ENCODE data around the gene KIAA0408.
A peak's percentile ranks its signal among the peaks of the same experiment; 100 is the strongest.

KIAA0408 gene

DNA sequence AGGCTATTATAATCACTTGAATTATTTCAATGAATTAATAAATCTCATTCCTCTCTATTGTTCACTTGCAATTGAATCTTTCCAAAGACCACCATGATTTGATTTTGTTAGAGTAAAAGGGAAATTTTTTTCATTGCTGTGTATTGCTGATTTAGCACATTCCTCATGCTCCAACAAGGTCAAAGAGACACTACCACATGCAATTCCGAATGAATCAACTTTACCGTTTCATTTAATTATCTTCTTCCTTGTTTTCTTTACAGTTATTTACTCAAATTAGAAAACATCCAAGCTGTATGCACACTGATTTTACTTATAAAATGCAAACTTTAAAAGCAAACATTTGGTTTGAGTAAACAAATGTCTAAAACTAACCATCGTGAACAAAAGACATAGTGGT lies 967 bp downstream of the KIAA0408 start:
- H3K4me3 ChIP-seq (ENCODE audit: low read depth, low read length) = no peak overlapping the region
- TF ChIP-seq, protein P1, sequence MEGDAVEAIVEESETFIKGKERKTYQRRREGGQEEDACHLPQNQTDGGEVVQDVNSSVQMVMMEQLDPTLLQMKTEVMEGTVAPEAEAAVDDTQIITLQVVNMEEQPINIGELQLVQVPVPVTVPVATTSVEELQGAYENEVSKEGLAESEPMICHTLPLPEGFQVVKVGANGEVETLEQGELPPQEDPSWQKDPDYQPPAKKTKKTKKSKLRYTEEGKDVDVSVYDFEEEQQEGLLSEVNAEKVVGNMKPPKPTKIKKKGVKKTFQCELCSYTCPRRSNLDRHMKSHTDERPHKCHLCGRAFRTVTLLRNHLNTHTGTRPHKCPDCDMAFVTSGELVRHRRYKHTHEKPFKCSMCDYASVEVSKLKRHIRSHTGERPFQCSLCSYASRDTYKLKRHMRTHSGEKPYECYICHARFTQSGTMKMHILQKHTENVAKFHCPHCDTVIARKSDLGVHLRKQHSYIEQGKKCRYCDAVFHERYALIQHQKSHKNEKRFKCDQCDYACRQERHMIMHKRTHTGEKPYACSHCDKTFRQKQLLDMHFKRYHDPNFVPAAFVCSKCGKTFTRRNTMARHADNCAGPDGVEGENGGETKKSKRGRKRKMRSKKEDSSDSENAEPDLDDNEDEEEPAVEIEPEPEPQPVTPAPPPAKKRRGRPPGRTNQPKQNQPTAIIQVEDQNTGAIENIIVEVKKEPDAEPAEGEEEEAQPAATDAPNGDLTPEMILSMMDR (IDR thresholded peaks at IDR 0.05; ENCODE audit: low read depth, low read length) = no peak
- TF ChIP-seq, protein P2, sequence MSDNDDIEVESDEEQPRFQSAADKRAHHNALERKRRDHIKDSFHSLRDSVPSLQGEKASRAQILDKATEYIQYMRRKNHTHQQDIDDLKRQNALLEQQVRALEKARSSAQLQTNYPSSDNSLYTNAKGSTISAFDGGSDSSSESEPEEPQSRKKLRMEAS (IDR thresholded peaks at IDR 0.05; ENCODE audit: low read depth, low read length) = no peak
- DNase-seq (ENCODE audit: low read depth) = no peak

DNA sequence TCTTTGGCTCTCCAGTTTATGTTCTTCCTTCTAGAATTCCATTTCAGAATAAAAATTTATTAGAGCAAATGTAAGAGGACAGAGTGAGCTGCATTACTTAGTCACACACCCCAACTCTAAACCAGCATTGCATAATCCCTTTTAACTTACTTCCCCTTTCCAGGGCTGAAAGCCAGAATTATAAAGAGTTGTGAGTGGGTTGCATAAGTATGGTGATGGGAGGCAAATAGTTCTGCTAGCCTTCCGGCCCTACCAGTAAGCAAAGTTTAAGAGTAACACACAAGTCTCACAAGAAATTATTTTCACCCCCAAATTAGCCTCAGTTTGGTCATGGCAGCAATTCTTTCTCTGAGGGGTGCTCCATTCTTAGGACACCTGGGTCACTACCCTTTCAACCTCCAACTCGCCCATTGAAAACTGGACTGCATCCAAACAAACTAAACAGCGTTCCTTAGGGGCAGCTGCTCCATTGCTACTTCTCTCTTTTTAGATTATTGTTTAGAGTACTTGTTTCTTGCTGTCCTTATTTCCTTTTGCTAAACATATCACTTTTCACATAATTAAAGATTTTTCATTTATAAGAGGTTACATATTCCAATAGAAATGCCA lies 1.6 kb downstream of the KIAA0408 start:
- TF ChIP-seq MYC (IDR thresholded peaks at IDR 0.05; ENCODE audit: low read depth, low read length) (no peak; the same call in 1 of the 2 replicates), POLR2A (IDR thresholded peaks at IDR 0.05; ENCODE audit: extremely low read depth, insufficient read length) (no peak)
- TF ChIP-seq, protein P1 (IDR thresholded peaks at IDR 0.05; ENCODE audit: low read depth, low read length) = no peak
- TF ChIP-seq, protein P2 (IDR thresholded peaks at IDR 0.05; ENCODE audit: low read depth, low read length) = peak; percentile 45; the same call in 1 of the 2 replicates
- peak overlapping the region; percentile 44 for H3K4me3 ChIP-seq (ENCODE audit: low read depth, low read length)
- peak; percentile 96 for DNase-seq (ENCODE audit: low read depth)

DNA sequence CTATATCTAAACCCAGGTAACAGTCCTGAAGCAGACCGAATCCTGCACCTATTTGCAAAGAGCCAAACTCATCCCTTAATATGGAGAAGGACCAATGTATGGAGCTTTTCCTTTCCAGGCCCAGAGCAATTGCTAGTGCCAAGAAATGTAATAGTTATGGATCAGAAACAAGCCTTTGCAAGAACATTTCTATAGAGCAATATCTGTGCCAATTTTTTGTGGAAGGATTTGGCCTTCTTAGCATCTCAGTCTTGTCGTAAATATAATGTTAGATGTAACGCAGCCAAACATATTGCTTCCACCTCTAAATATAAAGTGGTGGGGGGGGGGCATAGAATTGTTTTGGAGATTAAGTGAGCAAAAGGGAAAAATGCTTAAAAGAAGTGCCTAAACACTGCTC lies 2.7 kb downstream of the KIAA0408 start:
- H3K4me3 ChIP-seq (ENCODE audit: low read depth, low read length) = no peak overlapping the region
- TF ChIP-seq POLR2A (IDR thresholded peaks at IDR 0.05; ENCODE audit: extremely low read depth, insufficient read length) (no peak), MYC (IDR thresholded peaks at IDR 0.05; ENCODE audit: low read depth, low read length) (no peak)
- TF ChIP-seq, protein P1 (IDR thresholded peaks at IDR 0.05; ENCODE audit: low read depth, low read length) = no peak
- TF ChIP-seq, protein P2 (IDR thresholded peaks at IDR 0.05; ENCODE audit: low read depth, low read length) = no peak
- DNase-seq (ENCODE audit: low read depth) = no peak

DNA sequence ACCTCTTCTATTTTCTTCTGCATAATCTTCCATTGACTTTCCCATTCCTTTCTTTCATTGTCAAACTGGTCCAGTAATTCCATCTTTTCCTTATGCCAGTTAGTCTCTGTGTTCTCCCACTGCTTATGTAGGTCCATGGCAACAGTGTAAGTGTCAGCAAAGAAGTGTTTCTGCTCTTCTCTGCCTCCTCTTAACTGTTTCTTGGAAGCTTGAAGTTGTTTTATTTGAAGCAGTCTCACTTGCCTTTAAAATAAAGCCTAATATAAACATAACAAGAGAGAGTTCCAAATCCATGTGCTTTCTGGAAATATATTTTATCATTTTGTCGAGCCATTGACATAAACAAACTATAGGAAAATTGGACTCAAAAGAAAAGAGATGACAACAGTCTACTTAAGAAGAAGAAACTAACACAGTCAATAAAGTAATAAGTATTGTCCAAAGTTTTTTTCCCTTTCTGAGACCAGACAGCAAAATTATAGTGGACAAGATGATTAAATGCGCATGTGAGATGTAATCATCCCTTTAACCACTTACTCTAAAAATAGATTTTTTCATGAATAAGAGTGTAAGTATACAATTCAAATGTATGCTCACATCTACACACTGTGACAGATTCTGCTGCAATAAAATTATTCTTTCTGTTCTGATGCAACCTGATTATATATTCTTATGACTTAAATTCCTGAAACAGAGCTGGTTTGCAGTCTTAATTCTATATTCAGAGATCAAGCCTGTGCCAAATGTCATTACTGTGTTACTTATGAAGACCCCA lies 5.2 kb downstream of the KIAA0408 start:
- no peak overlapping the region for H3K4me3 ChIP-seq (ENCODE audit: low read depth, low read length)
- no peak for DNase-seq (ENCODE audit: low read depth)
- TF ChIP-seq, protein P1 (IDR thresholded peaks at IDR 0.05; ENCODE audit: low read depth, low read length) = no peak
- TF ChIP-seq MYC (IDR thresholded peaks at IDR 0.05; ENCODE audit: low read depth, low read length) (no peak), POLR2A (IDR thresholded peaks at IDR 0.05; ENCODE audit: extremely low read depth, insufficient read length) (no peak)
- TF ChIP-seq, protein P2 (IDR thresholded peaks at IDR 0.05; ENCODE audit: low read depth, low read length) = no peak

DNA sequence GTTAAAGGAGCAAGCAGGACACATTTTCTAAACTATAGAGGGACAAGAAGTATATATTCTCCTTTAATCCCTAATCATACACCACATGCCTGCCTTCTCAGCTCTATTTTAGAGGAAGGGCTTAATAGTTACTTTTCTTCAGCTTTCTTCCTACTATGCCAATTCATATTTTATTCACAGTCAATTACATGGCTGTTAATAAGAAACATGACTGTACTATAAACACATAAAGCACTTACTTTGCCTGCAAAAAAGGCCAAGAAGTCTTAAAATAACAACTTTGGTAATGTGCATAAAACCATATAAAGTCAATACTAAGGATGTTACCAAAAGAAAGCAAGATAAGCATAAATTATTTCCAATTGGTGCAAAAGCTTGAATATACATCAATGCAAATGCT lies 6.4 kb downstream of the KIAA0408 start:
- H3K4me3 ChIP-seq (ENCODE audit: low read depth, low read length) = no peak overlapping the region
- no peak for DNase-seq (ENCODE audit: low read depth)
- TF ChIP-seq, protein P2 (IDR thresholded peaks at IDR 0.05; ENCODE audit: low read depth, low read length) = no peak
- no peak for TF ChIP-seq MYC (IDR thresholded peaks at IDR 0.05; ENCODE audit: low read depth, low read length)
- TF ChIP-seq POLR2A (IDR thresholded peaks at IDR 0.05; ENCODE audit: extremely low read depth, insufficient read length) = no peak
- TF ChIP-seq, protein P1 (IDR thresholded peaks at IDR 0.05; ENCODE audit: low read depth, low read length) = no peak
